GM23338 (cell line): Measurements from ENCODE around the gene PMPCB. TPM values are rescaled to one million over a fixed set of nuclear protein-coding genes. Genes with fewer than 3 reads are reported as not detected.

Source experiments
- ATAC-seq: fragments of 200-7000 bp; cut with Tn5 transposase; 3 replicates; pipeline ENCODE4 v1.9.1; 2020
- DNase-seq: peaks from one replicate; pipeline ENCODE4 v3.0.0-alpha.2; 2015; ENCODE audit warnings: low spot score
- H2AFZ ChIP-seq: fragments of 200-600 bp; sonication (generic); 2 replicates; pipeline ENCODE4 v1.8.0; 2016; ENCODE audit warnings: antibody characterized with exemption, mild to moderate bottlenecking, moderate library complexity
- H3F3A ChIP-seq: fragments of 200-600 bp; sonication (generic); replicated peaks from 2 replicates; pipeline ENCODE4 v1.8.0; 2017; ENCODE audit warnings: antibody characterized with exemption, mixed run types, low read depth
- H3K27ac ChIP-seq: fragments of 200-600 bp; sonication (generic); 2 replicates; pipeline ENCODE4 v1.6.1; 2016; ENCODE audit warnings: low read depth
- H3K27me3 ChIP-seq: fragments of 200-600 bp; sonication (generic); 2 replicates; pipeline ENCODE4 v1.8.0; 2016; ENCODE audit warnings: mild to moderate bottlenecking, mixed run types, moderate library complexity; ENCODE audit not compliant: insufficient read depth
- H3K36me3 ChIP-seq: fragments of 200-600 bp; sonication (generic); 2 replicates; pipeline ENCODE4 v1.8.0; 2016; ENCODE audit warnings: mild to moderate bottlenecking; ENCODE audit not compliant: insufficient read depth
- H3K4me1 ChIP-seq: fragments of 200-600 bp; sonication (generic); 2 replicates; pipeline ENCODE4 v1.8.0; 2016; ENCODE audit warnings: mild to moderate bottlenecking, moderate library complexity; ENCODE audit not compliant: insufficient read depth
- H3K4me2 ChIP-seq: fragments of 200-600 bp; sonication (generic); 2 replicates; pipeline ENCODE4 v1.7.1; 2017; ENCODE audit warnings: mixed run types
- H3K4me3 ChIP-seq: fragments of 200-600 bp; sonication (generic); 2 replicates; pipeline ENCODE4 v1.6.1; 2016; ENCODE audit warnings: mixed run types
- H3K79me2 ChIP-seq: fragments of 200-600 bp; sonication (generic); replicated peaks from 2 replicates; pipeline ENCODE4 v1.8.0; 2017; ENCODE audit warnings: mild to moderate bottlenecking; ENCODE audit not compliant: insufficient read depth
- H3K9me2 ChIP-seq: fragments of 200-600 bp; sonication (generic); 2 replicates; pipeline ENCODE4 v1.8.0; 2017; ENCODE audit not compliant: insufficient read depth
- H4K20me1 ChIP-seq: fragments of 200-600 bp; sonication (generic); replicated peaks from 2 replicates; pipeline ENCODE4 v1.8.0; 2017; ENCODE audit warnings: mild to moderate bottlenecking; ENCODE audit not compliant: insufficient read depth
- H3K27ac Mint-ChIP-seq: 2 replicates; pipeline ENCODE4 v1.8.0; 2020; ENCODE audit warnings: inconsistent platforms, mild to moderate bottlenecking, moderate library complexity, mixed read lengths
- H3K27me3 Mint-ChIP-seq: 3 replicates; pipeline ENCODE4 v1.8.0; 2022; ENCODE audit warnings: low read depth, mild to moderate bottlenecking, moderate library complexity, mixed read lengths, inconsistent platforms; ENCODE audit not compliant: insufficient read depth, poor library complexity
- H3K36me3 Mint-ChIP-seq: 3 replicates; pipeline ENCODE4 v1.8.0; 2021; ENCODE audit warnings: low read depth, mild to moderate bottlenecking, inconsistent platforms, moderate library complexity, mixed read lengths
- H3K4me1 Mint-ChIP-seq: 3 replicates; pipeline ENCODE4 v1.8.0; 2020; ENCODE audit warnings: mild to moderate bottlenecking, inconsistent platforms, mixed read lengths
- H3K4me3 Mint-ChIP-seq: 3 replicates; pipeline ENCODE4 v1.8.0; 2021; ENCODE audit warnings: moderate library complexity, mild to moderate bottlenecking, inconsistent platforms, mixed read lengths
- H3K9me3 Mint-ChIP-seq: 3 replicates; pipeline ENCODE4 v1.8.0; 2020; ENCODE audit warnings: moderate library complexity, mild to moderate bottlenecking, inconsistent platforms, mixed read lengths
- CTCF ChIP-seq, 2 experiments: fragments of 200-600 bp in 1 of 2; sonication (generic) in 1 of 2; conservative IDR thresholded peaks; 2 replicates each; pipeline versions ENCODE4 v1.5.1 to v1.6.1; 2016 to 2017; ENCODE audit warnings: antibody characterized with exemption in 2 of 2, low read depth in 2 of 2, mild to moderate bottlenecking in 2 of 2, moderate library complexity in 1 of 2
- REST ChIP-seq: IDR thresholded peaks from one replicate; pipeline ENCODE4 v1.6.1; 2018; ENCODE audit warnings: antibody characterized with exemption; ENCODE audit not compliant: unreplicated experiment
- polyA plus RNA-seq: library from polyadenylated mRNA; unstranded; fragments of >200 nt; fragmentation: Nextera tagmentation; extraction: Ambion mirVana; gene quantifications from 2 replicates; pipeline ENCODE4 v1.2.1, GENCODE V29; 2016
- total RNA-seq: library from RNA; depleted of rRNA; stranded (reverse); fragments of >200 nt; shearing (Covaris generic); gene quantifications from 2 replicates; pipeline ENCODE4 v1.2.3, GENCODE V29; 2014
- TF ChIP-seq, protein P1 (sequence below): fragments of 250-450 bp; sonication (Bioruptor Pico); IDR thresholded peaks from 2 replicates; pipeline ENCODE4 v1.5.0; 2020; ENCODE audit warnings: mild to moderate bottlenecking, moderate library complexity

PMPCB gene
- total and polyA plus RNA-seq, 2 experiments from 2014 or later = 55.0 to 90.0 TPM

DNA sequence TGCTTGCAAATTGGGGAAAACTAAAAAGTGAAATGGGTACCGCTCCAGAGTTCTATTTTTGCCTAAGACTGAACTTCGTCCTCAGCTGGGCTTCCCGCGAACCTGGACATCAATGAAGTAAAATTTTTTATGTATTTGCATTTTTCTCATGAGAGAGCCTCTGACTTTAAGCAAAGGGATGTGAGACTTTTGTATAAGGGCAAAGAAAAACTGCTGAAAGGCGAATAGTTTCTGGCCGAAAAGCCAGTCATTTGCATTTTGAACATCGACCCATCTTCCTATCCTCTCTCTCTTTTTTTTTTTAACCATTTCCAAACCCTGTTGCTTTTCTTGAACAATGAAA, 573 bp downstream of the PMPCB start (continued):
- TF ChIP-seq, protein P1, sequence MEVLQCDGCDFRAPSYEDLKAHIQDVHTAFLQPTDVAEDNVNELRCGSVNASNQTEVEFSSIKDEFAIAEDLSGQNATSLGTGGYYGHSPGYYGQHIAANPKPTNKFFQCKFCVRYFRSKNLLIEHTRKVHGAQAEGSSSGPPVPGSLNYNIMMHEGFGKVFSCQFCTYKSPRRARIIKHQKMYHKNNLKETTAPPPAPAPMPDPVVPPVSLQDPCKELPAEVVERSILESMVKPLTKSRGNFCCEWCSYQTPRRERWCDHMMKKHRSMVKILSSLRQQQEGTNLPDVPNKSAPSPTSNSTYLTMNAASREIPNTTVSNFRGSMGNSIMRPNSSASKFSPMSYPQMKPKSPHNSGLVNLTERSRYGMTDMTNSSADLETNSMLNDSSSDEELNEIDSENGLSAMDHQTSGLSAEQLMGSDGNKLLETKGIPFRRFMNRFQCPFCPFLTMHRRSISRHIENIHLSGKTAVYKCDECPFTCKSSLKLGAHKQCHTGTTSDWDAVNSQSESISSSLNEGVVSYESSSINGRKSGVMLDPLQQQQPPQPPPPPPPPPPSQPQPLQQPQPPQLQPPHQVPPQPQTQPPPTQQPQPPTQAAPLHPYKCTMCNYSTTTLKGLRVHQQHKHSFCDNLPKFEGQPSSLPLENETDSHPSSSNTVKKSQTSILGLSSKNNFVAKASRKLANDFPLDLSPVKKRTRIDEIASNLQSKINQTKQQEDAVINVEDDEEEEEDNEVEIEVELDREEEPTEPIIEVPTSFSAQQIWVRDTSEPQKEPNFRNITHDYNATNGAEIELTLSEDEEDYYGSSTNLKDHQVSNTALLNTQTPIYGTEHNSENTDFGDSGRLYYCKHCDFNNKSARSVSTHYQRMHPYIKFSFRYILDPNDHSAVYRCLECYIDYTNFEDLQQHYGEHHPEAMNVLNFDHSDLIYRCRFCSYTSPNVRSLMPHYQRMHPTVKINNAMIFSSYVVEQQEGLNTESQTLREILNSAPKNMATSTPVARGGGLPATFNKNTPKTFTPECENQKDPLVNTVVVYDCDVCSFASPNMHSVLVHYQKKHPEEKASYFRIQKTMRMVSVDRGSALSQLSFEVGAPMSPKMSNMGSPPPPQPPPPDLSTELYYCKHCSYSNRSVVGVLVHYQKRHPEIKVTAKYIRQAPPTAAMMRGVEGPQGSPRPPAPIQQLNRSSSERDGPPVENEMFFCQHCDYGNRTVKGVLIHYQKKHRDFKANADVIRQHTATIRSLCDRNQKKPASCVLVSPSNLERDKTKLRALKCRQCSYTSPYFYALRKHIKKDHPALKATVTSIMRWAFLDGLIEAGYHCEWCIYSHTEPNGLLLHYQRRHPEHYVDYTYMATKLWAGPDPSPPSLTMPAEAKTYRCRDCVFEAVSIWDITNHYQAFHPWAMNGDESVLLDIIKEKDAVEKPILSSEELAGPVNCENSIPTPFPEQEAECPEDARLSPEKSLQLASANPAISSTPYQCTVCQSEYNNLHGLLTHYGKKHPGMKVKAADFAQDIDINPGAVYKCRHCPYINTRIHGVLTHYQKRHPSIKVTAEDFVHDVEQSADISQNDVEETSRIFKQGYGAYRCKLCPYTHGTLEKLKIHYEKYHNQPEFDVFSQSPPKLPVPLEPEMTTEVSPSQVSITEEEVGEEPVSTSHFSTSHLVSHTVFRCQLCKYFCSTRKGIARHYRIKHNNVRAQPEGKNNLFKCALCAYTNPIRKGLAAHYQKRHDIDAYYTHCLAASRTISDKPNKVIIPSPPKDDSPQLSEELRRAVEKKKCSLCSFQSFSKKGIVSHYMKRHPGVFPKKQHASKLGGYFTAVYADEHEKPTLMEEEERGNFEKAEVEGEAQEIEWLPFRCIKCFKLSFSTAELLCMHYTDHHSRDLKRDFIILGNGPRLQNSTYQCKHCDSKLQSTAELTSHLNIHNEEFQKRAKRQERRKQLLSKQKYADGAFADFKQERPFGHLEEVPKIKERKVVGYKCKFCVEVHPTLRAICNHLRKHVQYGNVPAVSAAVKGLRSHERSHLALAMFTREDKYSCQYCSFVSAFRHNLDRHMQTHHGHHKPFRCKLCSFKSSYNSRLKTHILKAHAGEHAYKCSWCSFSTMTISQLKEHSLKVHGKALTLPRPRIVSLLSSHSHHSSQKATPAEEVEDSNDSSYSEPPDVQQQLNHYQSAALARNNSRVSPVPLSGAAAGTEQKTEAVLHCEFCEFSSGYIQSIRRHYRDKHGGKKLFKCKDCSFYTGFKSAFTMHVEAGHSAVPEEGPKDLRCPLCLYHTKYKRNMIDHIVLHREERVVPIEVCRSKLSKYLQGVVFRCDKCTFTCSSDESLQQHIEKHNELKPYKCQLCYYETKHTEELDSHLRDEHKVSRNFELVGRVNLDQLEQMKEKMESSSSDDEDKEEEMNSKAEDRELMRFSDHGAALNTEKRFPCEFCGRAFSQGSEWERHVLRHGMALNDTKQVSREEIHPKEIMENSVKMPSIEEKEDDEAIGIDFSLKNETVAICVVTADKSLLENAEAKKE (CRISPR knock-in tag) = no peak

DNA sequence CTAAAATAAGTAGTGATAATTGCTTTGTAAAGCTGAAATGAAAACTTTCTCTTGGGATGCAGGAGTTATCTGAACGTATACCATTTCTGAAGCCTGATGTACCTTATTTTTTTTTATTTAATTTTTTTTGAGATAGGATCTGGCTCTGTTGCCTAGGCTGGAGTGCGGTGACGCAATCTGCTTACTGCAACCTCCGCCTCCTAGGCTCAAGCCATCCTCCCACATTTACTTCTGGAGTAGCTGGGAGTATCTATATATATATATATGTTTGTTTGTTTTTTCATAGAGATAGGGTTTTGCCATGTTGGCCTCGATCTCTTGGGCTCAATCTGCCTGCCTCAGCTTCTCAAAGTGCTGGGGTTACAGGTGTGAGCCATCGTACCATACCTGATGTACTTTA, 2.4 kb downstream of the PMPCB start:
- DNase-seq (no peak), ATAC-seq (no peak)
- H3K4me1 ChIP-seq = peaks cover 3% of the 10 kb centered on the region; the same call in 1 of the 2 replicates
- no peak overlapping the region for H3K27ac Mint-ChIP-seq
- no peaks in the 10 kb centered on the region for H3K9me2 ChIP-seq
- H3K27ac ChIP-seq = no peak overlapping the region
- no peaks in the 10 kb centered on the region for H3F3A ChIP-seq
- H3K9me3 Mint-ChIP-seq = no peaks in the 10 kb centered on the region
- peaks cover 11% of the 10 kb centered on the region; the same call in 1 of the 2 replicates for H4K20me1 ChIP-seq
- H3K27me3 Mint-ChIP-seq = peaks cover 2% of the 10 kb centered on the region
- peaks cover 55% of the 10 kb centered on the region for H3K36me3 Mint-ChIP-seq
- peaks cover 12% of the 10 kb centered on the region for H3K4me1 Mint-ChIP-seq
- H2AFZ ChIP-seq = no peak overlapping the region
- no peaks in the 10 kb centered on the region for H3K27me3 ChIP-seq
- no peak overlapping the region for H3K4me3 ChIP-seq
- H3K36me3 ChIP-seq = peaks cover 52% of the 10 kb centered on the region
- peaks cover 48% of the 10 kb centered on the region for H3K79me2 ChIP-seq
- no peak overlapping the region for H3K4me3 Mint-ChIP-seq
- H3K4me2 ChIP-seq = no peak overlapping the region
- TF ChIP-seq REST = no peak
- no peak for TF ChIP-seq CTCF (conservative IDR thresholded peaks at IDR 0.05; ENCODE audit: low read depth in 2 of 2)
- TF ChIP-seq, protein P1 (CRISPR knock-in tag) = no peak
